Measurements from ENCODE around the gene UBE2D3. TPM values are rescaled to one million over a fixed set of nuclear protein-coding genes. Genes with fewer than 3 reads are reported as not detected.

UBE2D3 gene
- total RNA-seq, 4 donors from 2014 or later = 345 to 432 (median 402) TPM

- Histone ChIP-seq H3K9me3 (peaks cover 0 to 3% (median 0%) of the 10 kb centered on the region in 3 donors), H3K27ac (no peak overlapping the region), H3K27me3 (no peaks in the 10 kb centered on the region), H3K36me3 (peaks cover 0 to 12% of the 10 kb centered on the region in 2 donors), H3K4me3 (no peak overlapping the region), H3K4me1 (no peaks in the 10 kb centered on the region)
- no peak for TF ChIP-seq EP300 (IDR thresholded peaks at IDR 0.05)
- peak; percentile 27 for TF ChIP-seq POLR2AphosphoS5 (IDR thresholded peaks at IDR 0.05)
- no peak for TF ChIP-seq POLR2A (IDR thresholded peaks at IDR 0.05)
- TF ChIP-seq CTCF (IDR thresholded peaks at IDR 0.05) = no peak
- WGBS, 2 donors (ENCODE audit: low coverage in 1 of 2) = 95 to 96% methylated on average over 7 of the region's 7 CpGs
- ATAC-seq = no peak
Measured at GRCh38 chr4:102787096-102787881, 40.1 kb downstream of the UBE2D3 start.

- ATAC-seq = no peak
- WGBS, 2 donors (ENCODE audit: low coverage in 1 of 2) = 10 to 55% methylated on average over 1 of the region's 1 CpG
- H3K4me3 ChIP-seq = no peak overlapping the region
- TF ChIP-seq CTCF (IDR thresholded peaks at IDR 0.05) (no peak), POLR2AphosphoS5 (IDR thresholded peaks at IDR 0.05) (no peak), EP300 (IDR thresholded peaks at IDR 0.05) (no peak), POLR2A (IDR thresholded peaks at IDR 0.05) (no peak)
- H3K27ac ChIP-seq = no peak overlapping the region
- peaks cover 0 to 3% of the 10 kb centered on the region in 2 donors for H3K36me3 ChIP-seq
- H3K27me3 ChIP-seq = no peaks in the 10 kb centered on the region
- H3K9me3 ChIP-seq = peaks cover 0 to 3% (median 0%) of the 10 kb centered on the region in 3 donors
- no peaks in the 10 kb centered on the region for H3K4me1 ChIP-seq
Measured at GRCh38 chr4:102786279-102786678, 41.1 kb downstream of the UBE2D3 start.

GRCh38 chr4:102783006-102783405 is 44.3 kb downstream of the UBE2D3 start:
- Histone ChIP-seq H3K4me1 (no peaks in the 10 kb centered on the region), H3K36me3 (no peaks in the 10 kb centered on the region), H3K9me3 (peaks cover 0 to 3% (median 0%) of the 10 kb centered on the region in 3 donors), H3K27me3 (no peaks in the 10 kb centered on the region), H3K27ac (no peak overlapping the region), H3K4me3 (no peak overlapping the region)
- 77 to 100% methylated on average over 2 of the region's 2 CpGs for WGBS, 2 donors (ENCODE audit: low coverage in 1 of 2)
- no peak for TF ChIP-seq POLR2AphosphoS5 (IDR thresholded peaks at IDR 0.05)
- TF ChIP-seq POLR2A (IDR thresholded peaks at IDR 0.05) = no peak
- no peak for TF ChIP-seq CTCF (IDR thresholded peaks at IDR 0.05)
- no peak for TF ChIP-seq EP300 (IDR thresholded peaks at IDR 0.05)
- no peak for ATAC-seq

GRCh38 chr4:102781570-102781969 is 45.8 kb downstream of the UBE2D3 start:
- H3K4me1 ChIP-seq = no peaks in the 10 kb centered on the region
- ATAC-seq = no peak
- TF ChIP-seq CTCF (IDR thresholded peaks at IDR 0.05) (no peak), EP300 (IDR thresholded peaks at IDR 0.05) (no peak), POLR2AphosphoS5 (IDR thresholded peaks at IDR 0.05) (no peak), POLR2A (IDR thresholded peaks at IDR 0.05) (no peak)
- H3K27me3 ChIP-seq = no peaks in the 10 kb centered on the region
- H3K9me3 ChIP-seq = no peaks in the 10 kb centered on the region
- 83% methylated on average over 1 of the region's 1 CpG; no CpG with 5 or more reads in 1 of the 2 donors for WGBS, 2 donors (ENCODE audit: low coverage in 1 of 2)
- H3K36me3 ChIP-seq = no peaks in the 10 kb centered on the region
- H3K27ac ChIP-seq = no peak overlapping the region
- no peak overlapping the region for H3K4me3 ChIP-seq

All from gastroesophageal sphincter (tissue), 4 donors.